A549 (cell line): ENCODE data around the gene RPS14. TPM values are rescaled to one million over a fixed set of nuclear protein-coding genes. Genes with fewer than 3 reads are reported as not detected.
"Not testable (repeated sequence)": the region's sequence is repeated elsewhere in the genome, so short reads cannot be mapped to it uniquely, and the experiment has no call there.

Experiments
- ATAC-seq, 2 experiments: fragments of 200-7000 bp in 1 of 2; fragments of >200 bp in 1 of 2; cut with Nextera tagmentation in 1 of 2; cut with Tn5 transposase in 1 of 2; 3 replicates each; pipeline versions ENCODE4 v1.8.0 to v1.9.1; 2018 to 2020; ENCODE audit warnings: mild to moderate bottlenecking in 1 of 2, moderate library complexity in 1 of 2
- CTCF ChIA-PET: fragments of 300-600 bp; sonication (Branson Sonifier 250); formaldehyde crosslinking; extraction: SDS; loops from one replicate; lab custom pipeline; 2021; ENCODE audit warnings: antibody characterized with exemption, inconsistent platforms; lab: Yijun Ruan, JAX
- POLR2A ChIA-PET: fragments of 350-600 bp; formaldehyde crosslinking; extraction: SDS; loops from one replicate; lab custom pipeline; 2021; ENCODE audit warnings: antibody characterized with exemption, inconsistent platforms; lab: Yijun Ruan, JAX
- DNase-seq, 2 experiments: peaks; one replicate each; pipeline versions ENCODE4 v3.0.0 to v3.0.0-alpha.2; 2011 to 2016; ENCODE audit warnings: low read depth in 1 of 2, low spot score in 1 of 2
- FAIRE-seq: peaks from 2 replicates; lab custom pipeline; 2011; peaks lifted over from hg19 to GRCh38; lab: Jason Lieb, UNC
- H3K27ac ChIP-seq, 2 experiments: fragments of >200 bp; sonication (Bioruptor Twin); formaldehyde crosslinking; 3 replicates each; pipeline ENCODE4 v1.5.1; 2016 to 2017
- H3K4me1 ChIP-seq: fragments of >200 bp; sonication (Bioruptor Twin); formaldehyde crosslinking; 3 replicates; pipeline ENCODE4 v1.6.1; 2016
- H3K4me2 ChIP-seq: fragments of >200 bp; sonication (Bioruptor Twin); formaldehyde crosslinking; 3 replicates; pipeline ENCODE4 v1.6.1; 2016
- H3K4me3 ChIP-seq: fragments of >200 bp; sonication (Bioruptor Twin); formaldehyde crosslinking; 3 replicates; pipeline ENCODE4 v1.5.1; 2016
- H3K9me3 ChIP-seq: fragments of >200 bp; sonication (Bioruptor Twin); formaldehyde crosslinking; 3 replicates; pipeline ENCODE4 v1.6.1; 2016
- BHLHE40 ChIP-seq: IDR thresholded peaks from 2 replicates; pipeline ENCODE4 v1.6.1; 2012; ENCODE audit warnings: low read depth, low read length, inconsistent platforms
- CBX2 ChIP-seq: fragments of 200-600 bp; sonication (generic); IDR thresholded peaks from 2 replicates; pipeline ENCODE4 v1.6.1; 2016; ENCODE audit warnings: low read depth, mild to moderate bottlenecking, borderline replicate concordance
- EHF ChIP-seq: fragments of 250-450 bp; sonication (Bioruptor Pico); IDR thresholded peaks from 2 replicates; pipeline ENCODE4 v1.5.0; 2020; ENCODE audit warnings: mild to moderate bottlenecking
- EHMT2 ChIP-seq: fragments of 200-600 bp; sonication (generic); IDR thresholded peaks from 2 replicates; pipeline ENCODE4 v1.6.1; 2016; ENCODE audit warnings: antibody characterized with exemption, low read depth, mild to moderate bottlenecking, moderate library complexity
- ELK1 ChIP-seq: fragments of 150-350 bp; IDR thresholded peaks from 2 replicates; pipeline ENCODE4 v1.6.1; 2014; ENCODE audit warnings: low read depth, mild to moderate bottlenecking, low read length
- ESRRA ChIP-seq: fragments of 150-350 bp; IDR thresholded peaks from 2 replicates; pipeline ENCODE4 v1.6.1; 2014; ENCODE audit warnings: mild to moderate bottlenecking, low read length, borderline replicate concordance
- FOSB ChIP-seq: fragments of 250-450 bp; sonication (Bioruptor Pico); IDR thresholded peaks from 2 replicates; pipeline ENCODE4 v1.5.0; 2020; ENCODE audit warnings: mild to moderate bottlenecking, moderate library complexity
- FOSL2 ChIP-seq, 2 experiments: fragments of 450-650 bp in 1 of 2; fragments of >200 bp in 1 of 2; sonication (Bioruptor Twin) in 1 of 2; formaldehyde crosslinking; IDR thresholded peaks; 2 replicates each; pipeline versions ENCODE4 v1.5.0 to v1.6.1; 2016 to 2020; ENCODE audit warnings: mild to moderate bottlenecking in 1 of 2, moderate library complexity in 1 of 2
- GATA3 ChIP-seq: IDR thresholded peaks from 2 replicates; pipeline ENCODE4 v1.6.1; 2012; ENCODE audit warnings: borderline replicate concordance
- HDAC2 ChIP-seq: fragments of 200-600 bp; sonication (generic); IDR thresholded peaks from 2 replicates; pipeline ENCODE4 v1.6.1; 2016
- HOXA7 ChIP-seq: fragments of 250-450 bp; sonication (Bioruptor Pico); IDR thresholded peaks from 2 replicates; pipeline ENCODE4 v1.5.0; 2020; ENCODE audit warnings: mild to moderate bottlenecking, moderate library complexity
- HOXB5 ChIP-seq: fragments of 250-450 bp; sonication (Bioruptor Pico); IDR thresholded peaks from 2 replicates; pipeline ENCODE4 v1.5.0; 2020; ENCODE audit warnings: mild to moderate bottlenecking, moderate library complexity
- JUN ChIP-seq, 2 experiments: fragments of >200 bp; sonication (Bioruptor Twin); formaldehyde crosslinking; IDR thresholded peaks; 2 replicates in 1 of 2; 3 replicates in 1 of 2; pipeline ENCODE4 v1.6.1; 2016 to 2017
- KDM1A ChIP-seq: fragments of 200-600 bp; sonication (generic); IDR thresholded peaks from 2 replicates; pipeline ENCODE4 v1.6.1; 2016; ENCODE audit warnings: low read depth, mild to moderate bottlenecking
- KDM5A ChIP-seq: fragments of 200-600 bp; sonication (generic); IDR thresholded peaks from 2 replicates; pipeline ENCODE4 v1.6.1; 2016; ENCODE audit warnings: antibody characterized with exemption, mild to moderate bottlenecking
- MAZ ChIP-seq: fragments of 150-350 bp; IDR thresholded peaks from 2 replicates; pipeline ENCODE4 v1.6.1; 2014; ENCODE audit warnings: antibody characterized with exemption, low read depth, low read length, borderline replicate concordance
- MYC ChIP-seq: IDR thresholded peaks from 2 replicates; pipeline ENCODE4 v1.6.1; 2012; ENCODE audit warnings: mild to moderate bottlenecking, inconsistent platforms, low read length, improper control_type of control experiment, borderline replicate concordance
- NFE2L2 ChIP-seq: fragments of 150-350 bp; conservative IDR thresholded peaks from 2 replicates; pipeline ENCODE4 v1.6.1; 2014; ENCODE audit warnings: low read length
- PBX3 ChIP-seq: IDR thresholded peaks from 2 replicates; pipeline ENCODE4 v1.6.1; 2012
- PHF8 ChIP-seq: fragments of 200-600 bp; sonication (generic); IDR thresholded peaks from 2 replicates; pipeline ENCODE4 v1.6.1; 2016; ENCODE audit warnings: low read depth, mild to moderate bottlenecking, antibody characterized with exemption, moderate library complexity, borderline replicate concordance
- POLR2A ChIP-seq: IDR thresholded peaks from 2 replicates; pipeline ENCODE4 v1.6.1; 2012; ENCODE audit warnings: mild to moderate bottlenecking, low read length
- POLR2AphosphoS2 ChIP-seq: conservative IDR thresholded peaks from 2 replicates; pipeline ENCODE4 v1.6.1; 2012; ENCODE audit warnings: low read length, improper control_type of control experiment, inconsistent platforms
- RARB ChIP-seq: fragments of 250-450 bp; sonication (Bioruptor Pico); IDR thresholded peaks from 2 replicates; pipeline ENCODE4 v1.8.0; 2021; ENCODE audit warnings: mild to moderate bottlenecking, moderate library complexity
- SMC3 ChIP-seq: fragments of >200 bp; sonication (Bioruptor Twin); formaldehyde crosslinking; IDR thresholded peaks from 3 replicates; pipeline ENCODE4 v1.6.1; 2018; ENCODE audit warnings: inconsistent platforms
- TFCP2L1 ChIP-seq: fragments of 250-450 bp; sonication (Bioruptor Pico); IDR thresholded peaks from 2 replicates; pipeline ENCODE4 v1.5.0; 2021; ENCODE audit warnings: mild to moderate bottlenecking
- TP53 ChIP-seq: fragments of 250-450 bp; sonication (Bioruptor Pico); IDR thresholded peaks from 2 replicates; pipeline ENCODE4 v1.5.0; 2021; ENCODE audit warnings: mild to moderate bottlenecking, moderate library complexity
- USF2 ChIP-seq: fragments of 450-650 bp; IDR thresholded peaks from 2 replicates; pipeline ENCODE4 v1.6.1; 2014; ENCODE audit warnings: antibody characterized with exemption
- ZC3H11A ChIP-seq: fragments of 450-650 bp; IDR thresholded peaks from 2 replicates; pipeline ENCODE4 v1.6.1; 2014; ENCODE audit warnings: antibody characterized with exemption, mild to moderate bottlenecking
- ZNF302 ChIP-seq: fragments of 250-450 bp; sonication (Bioruptor Pico); IDR thresholded peaks from 2 replicates; pipeline ENCODE4 v1.9.0; 2021; ENCODE audit warnings: inconsistent platforms, mild to moderate bottlenecking, moderate library complexity
- WGBS: methylation state at CpG from one replicate; pipeline ENCODE4 v1.1.6; 2017; ENCODE audit errors: missing lambda C conversion rate; 5-methylcytosine and 5-hydroxymethylcytosine counted together
- polyA plus RNA-seq, 4 experiments: library from polyadenylated mRNA; depleted of rRNA in 3 of 4; stranded (reverse); fragments of >200 nt; fragmentation: RNase III in 1 of 4; extraction: RNeasy Plus Mini Kit Qiagen cat#74134 plus additional on column Dnase treatment in 1 of 4; gene quantifications; 2 replicates in 3 of 4; 3 replicates in 1 of 4; pipeline ENCODE4 v1.2.3, GENCODE V29; 2011 to 2017

Gene RPS14
- polyA plus RNA-seq, 2 of the 4 experiments (the other 2 are of a cell fraction), result 3,794 to 3,799 TPM

GRCh38 chr5:150481708-150481965 is 32.1 kb upstream of the RPS14 start:
- FAIRE-seq (no peak), DNase-seq (no peak), ATAC-seq (no peak)
- H3K27ac ChIP-seq, result peak overlapping the region in 1 of 2 experiments; percentile 4; a peak in 2 of 6 replicates
- WGBS, result 91% methylated on average over 6 of the region's 6 CpGs
- H3K4me2 ChIP-seq, result no peak overlapping the region
- no peak overlapping the region for H3K4me3 ChIP-seq
- peaks cover 6% of the 10 kb centered on the region; the same call in 1 of the 3 replicates for H3K4me1 ChIP-seq
- no peak for TF ChIP-seq BHLHE40
- no peak for TF ChIP-seq ZC3H11A
- no peak for TF ChIP-seq HDAC2
- TF ChIP-seq ZNF302 (CRISPR knock-in tag), result no peak
- no peak for TF ChIP-seq GATA3
- TF ChIP-seq FOSL2 (IDR thresholded peaks at IDR 0.05), result no peak
- no peak for TF ChIP-seq FOSL2 (CRISPR knock-in tag; IDR thresholded peaks at IDR 0.05)
- no peak for TF ChIP-seq POLR2AphosphoS2
- no peak for TF ChIP-seq USF2
- TF ChIP-seq PHF8, result no peak
- no peak for TF ChIP-seq FOSB (CRISPR knock-in tag)
- no peak for TF ChIP-seq RARB
- no peaks in the 10 kb centered on the region for H3K9me3 ChIP-seq
- ChIA-PET CTCF (interaction anchor here (1.0 to 33.5 kb wide), 5 partner anchors 15 to 48 kb away, joined by 3 to 439 read pairs (median 4); partner anchors contain the start of gene NDST1), POLR2A (no interaction called here)

- ChIA-PET POLR2A (interaction anchor here (0.6 kb wide), 1 partner anchor 30 kb away, joined by 3 read pairs; no protein-coding TSS in a partner anchor), CTCF (interaction anchor here (0.6 to 1.7 kb wide), 6 partner anchors 8 to 81 kb away, joined by 3 to 8 read pairs (median 4); no protein-coding TSS in a partner anchor)
- WGBS, result 77% methylated on average over 2 of the region's 2 CpGs
- Histone ChIP-seq H3K27ac (peak overlapping the region in 1 of 2 experiments; percentile 67; a peak in 2 of 6 replicates), H3K9me3 (no peaks in the 10 kb centered on the region), H3K4me1 (peaks cover 10% of the 10 kb centered on the region), H3K4me3 (no peak overlapping the region), H3K4me2 (no peak overlapping the region)
- DNase-seq, result no peak
- no peak for FAIRE-seq
- ATAC-seq, result no peak
- TF ChIP-seq EHMT2 (no peak), HOXB5 (CRISPR knock-in tag) (no peak), TFCP2L1 (CRISPR knock-in tag) (no peak), NFE2L2 (no peak), HOXA7 (CRISPR knock-in tag) (no peak), TP53 (CRISPR knock-in tag) (no peak), JUN (IDR thresholded peaks at IDR 0.05) (no peak), MYC (no peak), PBX3 (no peak), ESRRA (no peak), EHF (CRISPR knock-in tag) (no peak), SMC3 (no peak), FOSL2 (IDR thresholded peaks at IDR 0.05) (no peak), FOSL2 (CRISPR knock-in tag; IDR thresholded peaks at IDR 0.05) (no peak), POLR2A (no peak), CBX2 (no peak), KDM5A (no peak), ELK1 (no peak), KDM1A (no peak), MAZ (no peak)
These were observed 29.9 kb upstream of the RPS14 start for GRCh38 chr5:150479416-150479815.

- DNase-seq, ATAC-seq, H3K9me3 ChIP-seq, POLR2A ChIA-PET, H3K4me2 ChIP-seq, CTCF ChIA-PET, FAIRE-seq, H3K4me3 ChIP-seq: not testable (repeated sequence)
- WGBS, result 95% methylated on average over 6 of the region's 6 CpGs
- peaks cover 34% of the 10 kb centered on the region for H3K4me1 ChIP-seq
- H3K27ac ChIP-seq, result peak overlapping the region in 1 of 2 experiments; percentile 71; a peak in 3 of 6 replicates
These were observed 27.0 kb upstream of the RPS14 start for GRCh38 chr5:150476568-150476967.
